ENCODE data around the gene COPE.

DNA sequence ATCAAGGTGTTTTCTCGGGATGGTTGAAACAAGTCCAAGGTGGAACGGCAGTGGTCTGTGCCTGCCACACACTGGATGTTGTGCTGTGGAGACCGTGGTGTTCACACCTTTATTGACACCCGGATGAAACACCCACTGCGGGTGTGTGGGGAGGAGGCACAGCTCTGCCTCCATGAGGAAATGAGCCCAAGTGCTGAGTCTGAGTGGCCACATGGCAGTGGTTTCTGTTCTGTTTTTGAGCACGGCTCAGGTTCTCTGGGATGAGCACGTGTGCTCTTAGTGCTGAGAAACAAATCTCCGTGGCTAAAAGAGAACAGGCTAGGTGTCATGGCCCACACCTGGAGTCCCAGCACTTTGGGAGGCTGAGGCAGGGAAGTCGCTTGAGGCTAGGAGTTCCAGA lies 58.0 kb downstream of the COPE start:
- TF ChIP-seq, protein P1, sequence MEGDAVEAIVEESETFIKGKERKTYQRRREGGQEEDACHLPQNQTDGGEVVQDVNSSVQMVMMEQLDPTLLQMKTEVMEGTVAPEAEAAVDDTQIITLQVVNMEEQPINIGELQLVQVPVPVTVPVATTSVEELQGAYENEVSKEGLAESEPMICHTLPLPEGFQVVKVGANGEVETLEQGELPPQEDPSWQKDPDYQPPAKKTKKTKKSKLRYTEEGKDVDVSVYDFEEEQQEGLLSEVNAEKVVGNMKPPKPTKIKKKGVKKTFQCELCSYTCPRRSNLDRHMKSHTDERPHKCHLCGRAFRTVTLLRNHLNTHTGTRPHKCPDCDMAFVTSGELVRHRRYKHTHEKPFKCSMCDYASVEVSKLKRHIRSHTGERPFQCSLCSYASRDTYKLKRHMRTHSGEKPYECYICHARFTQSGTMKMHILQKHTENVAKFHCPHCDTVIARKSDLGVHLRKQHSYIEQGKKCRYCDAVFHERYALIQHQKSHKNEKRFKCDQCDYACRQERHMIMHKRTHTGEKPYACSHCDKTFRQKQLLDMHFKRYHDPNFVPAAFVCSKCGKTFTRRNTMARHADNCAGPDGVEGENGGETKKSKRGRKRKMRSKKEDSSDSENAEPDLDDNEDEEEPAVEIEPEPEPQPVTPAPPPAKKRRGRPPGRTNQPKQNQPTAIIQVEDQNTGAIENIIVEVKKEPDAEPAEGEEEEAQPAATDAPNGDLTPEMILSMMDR (IDR thresholded peaks at IDR 0.05 in 4 of 5, conservative IDR thresholded peaks at IDR 0.05 in 1 of 5): no peak
- no peak for TF ChIP-seq POLR2A (IDR thresholded peaks at IDR 0.05)

All from gastrocnemius medialis (tissue), 4 donors.